ENCODE results near the gene DIPK1B.

Gene DIPK1B

GRCh38 chr9:136728548-136729123 is 16.3 kb downstream of the DIPK1B start:
- H3K9ac ChIP-seq (ENCODE audit: insufficient read length, low read depth), result peak overlapping the region; percentile 93
- H3K27me3 ChIP-seq (ENCODE audit: insufficient read depth, insufficient read length), result peaks cover 22% of the 10 kb centered on the region
- peaks cover 44% of the 10 kb centered on the region for H3K36me3 ChIP-seq (ENCODE audit: insufficient read depth, insufficient read length, low read length)
- TF ChIP-seq YY1 (IDR thresholded peaks at IDR 0.05; ENCODE audit: insufficient read depth, insufficient read length), result no peak
- H3K4me1 ChIP-seq (ENCODE audit: insufficient read depth, insufficient read length), result peaks cover 27% of the 10 kb centered on the region
- no peaks in the 10 kb centered on the region for H3K9me3 ChIP-seq (ENCODE audit: insufficient read depth, low read length)
- peak overlapping the region; percentile 100 for H3K4me3 ChIP-seq (ENCODE audit: insufficient read length, low read depth)
- DNase-seq (ENCODE audit: low read depth, low spot score), result no peak

- peaks cover 27% of the 10 kb centered on the region for H3K27me3 ChIP-seq (ENCODE audit: insufficient read depth, insufficient read length)
- H3K4me1 ChIP-seq (ENCODE audit: insufficient read depth, insufficient read length), result peaks cover 29% of the 10 kb centered on the region
- peak overlapping the region; percentile 93 for H3K9ac ChIP-seq (ENCODE audit: insufficient read length, low read depth)
- no peak for DNase-seq (ENCODE audit: low read depth, low spot score)
- H3K36me3 ChIP-seq (ENCODE audit: insufficient read depth, insufficient read length, low read length), result peaks cover 39% of the 10 kb centered on the region
- TF ChIP-seq ZNF274 (IDR thresholded peaks at IDR 0.05; ENCODE audit: low read depth, low read length) (no peak), SUZ12 (IDR thresholded peaks at IDR 0.05; ENCODE audit: extremely low read depth, insufficient read depth, insufficient read length) (no peak), YY1 (IDR thresholded peaks at IDR 0.05; ENCODE audit: insufficient read depth, insufficient read length) (no peak)
- peak overlapping the region; percentile 100 for H3K4me3 ChIP-seq (ENCODE audit: insufficient read length, low read depth)
- H3K9me3 ChIP-seq (ENCODE audit: insufficient read depth, low read length), result no peaks in the 10 kb centered on the region
These were observed 16.8 kb downstream of the DIPK1B start for GRCh38 chr9:136729144-136729543.

GRCh38 chr9:136729926-136730325 is 17.6 kb downstream of the DIPK1B start:
- DNase-seq (ENCODE audit: low read depth, low spot score), result no peak
- no peak overlapping the region for H3K4me3 ChIP-seq (ENCODE audit: insufficient read length, low read depth)
- peaks cover 28% of the 10 kb centered on the region for H3K27me3 ChIP-seq (ENCODE audit: insufficient read depth, insufficient read length)
- H3K4me1 ChIP-seq (ENCODE audit: insufficient read depth, insufficient read length), result peaks cover 29% of the 10 kb centered on the region
- H3K36me3 ChIP-seq (ENCODE audit: insufficient read depth, insufficient read length, low read length), result peaks cover 31% of the 10 kb centered on the region
- H3K9me3 ChIP-seq (ENCODE audit: insufficient read depth, low read length), result no peaks in the 10 kb centered on the region
- H3K9ac ChIP-seq (ENCODE audit: insufficient read length, low read depth), result no peak overlapping the region
- TF ChIP-seq YY1 (IDR thresholded peaks at IDR 0.05; ENCODE audit: insufficient read depth, insufficient read length) (no peak), SUZ12 (IDR thresholded peaks at IDR 0.05; ENCODE audit: extremely low read depth, insufficient read depth, insufficient read length) (no peak), ZNF274 (IDR thresholded peaks at IDR 0.05; ENCODE audit: low read depth, low read length) (no peak)

- Histone ChIP-seq H3K4me3 (ENCODE audit: insufficient read length, low read depth) (no peak overlapping the region), H3K9ac (ENCODE audit: insufficient read length, low read depth) (peak overlapping the region; percentile 47), H3K36me3 (ENCODE audit: insufficient read depth, insufficient read length, low read length) (peaks cover 5% of the 10 kb centered on the region), H3K9me3 (ENCODE audit: insufficient read depth, low read length) (no peaks in the 10 kb centered on the region), H3K4me1 (ENCODE audit: insufficient read depth, insufficient read length) (peaks cover 16% of the 10 kb centered on the region), H3K27me3 (ENCODE audit: insufficient read depth, insufficient read length) (peaks cover 28% of the 10 kb centered on the region)
- no peak for DNase-seq (ENCODE audit: low read depth, low spot score)
- TF ChIP-seq ZNF274 (IDR thresholded peaks at IDR 0.05; ENCODE audit: low read depth, low read length) (no peak), YY1 (IDR thresholded peaks at IDR 0.05; ENCODE audit: insufficient read depth, insufficient read length) (no peak), SUZ12 (IDR thresholded peaks at IDR 0.05; ENCODE audit: extremely low read depth, insufficient read depth, insufficient read length) (no peak)
These were observed 20.2 kb downstream of the DIPK1B start for GRCh38 chr9:136732444-136733178.

- Histone ChIP-seq H3K27me3 (ENCODE audit: insufficient read depth, insufficient read length) (peaks cover 23% of the 10 kb centered on the region), H3K9ac (ENCODE audit: insufficient read length, low read depth) (peak overlapping the region; percentile 36), H3K4me3 (ENCODE audit: insufficient read length, low read depth) (no peak overlapping the region), H3K36me3 (ENCODE audit: insufficient read depth, insufficient read length, low read length) (peaks cover 4% of the 10 kb centered on the region), H3K4me1 (ENCODE audit: insufficient read depth, insufficient read length) (peaks cover 16% of the 10 kb centered on the region), H3K9me3 (ENCODE audit: insufficient read depth, low read length) (no peaks in the 10 kb centered on the region)
- TF ChIP-seq YY1 (IDR thresholded peaks at IDR 0.05; ENCODE audit: insufficient read depth, insufficient read length) (no peak), ZNF274 (IDR thresholded peaks at IDR 0.05; ENCODE audit: low read depth, low read length) (no peak), SUZ12 (IDR thresholded peaks at IDR 0.05; ENCODE audit: extremely low read depth, insufficient read depth, insufficient read length) (no peak)
- no peak for DNase-seq (ENCODE audit: low read depth, low spot score)
These were observed 21.2 kb downstream of the DIPK1B start for GRCh38 chr9:136733611-136734010.

GRCh38 chr9:136734837-136735496 is 22.6 kb downstream of the DIPK1B start:
- Histone ChIP-seq H3K36me3 (ENCODE audit: insufficient read depth, insufficient read length, low read length) (peaks cover 4% of the 10 kb centered on the region), H3K9ac (ENCODE audit: insufficient read length, low read depth) (no peak overlapping the region), H3K4me3 (ENCODE audit: insufficient read length, low read depth) (no peak overlapping the region), H3K4me1 (ENCODE audit: insufficient read depth, insufficient read length) (peaks cover 7% of the 10 kb centered on the region), H3K27me3 (ENCODE audit: insufficient read depth, insufficient read length) (peaks cover 14% of the 10 kb centered on the region), H3K9me3 (ENCODE audit: insufficient read depth, low read length) (no peaks in the 10 kb centered on the region)
- TF ChIP-seq ZNF274 (IDR thresholded peaks at IDR 0.05; ENCODE audit: low read depth, low read length) (no peak), YY1 (IDR thresholded peaks at IDR 0.05; ENCODE audit: insufficient read depth, insufficient read length) (no peak), SUZ12 (IDR thresholded peaks at IDR 0.05; ENCODE audit: extremely low read depth, insufficient read depth, insufficient read length) (no peak)
- DNase-seq (ENCODE audit: low read depth, low spot score), result no peak

GRCh38 chr9:136735812-136736480 is 23.6 kb downstream of the DIPK1B start:
- H3K4me1 ChIP-seq (ENCODE audit: insufficient read depth, insufficient read length), result peaks cover 6% of the 10 kb centered on the region
- TF ChIP-seq SUZ12 (IDR thresholded peaks at IDR 0.05; ENCODE audit: extremely low read depth, insufficient read depth, insufficient read length), result no peak
- DNase-seq (ENCODE audit: low read depth, low spot score), result no peak
- H3K9ac ChIP-seq (ENCODE audit: insufficient read length, low read depth), result peak overlapping the region; percentile 42
- no peak overlapping the region for H3K4me3 ChIP-seq (ENCODE audit: insufficient read length, low read depth)
- H3K9me3 ChIP-seq (ENCODE audit: insufficient read depth, low read length), result no peaks in the 10 kb centered on the region
- H3K36me3 ChIP-seq (ENCODE audit: insufficient read depth, insufficient read length, low read length), result peaks cover 4% of the 10 kb centered on the region
- H3K27me3 ChIP-seq (ENCODE audit: insufficient read depth, insufficient read length), result peaks cover 12% of the 10 kb centered on the region
